B cell (primary cell): ENCODE measurements around the gene DDX24.

ENCODE experiments used
- CTCF ChIP-seq: fragments of 200-600 bp; IDR thresholded peaks from one replicate; pipeline ENCODE4 v1.8.0; 2022; ENCODE audit warnings: antibody characterized with exemption, mild to moderate bottlenecking
- EZH2 ChIP-seq: IDR thresholded peaks from 2 replicates; pipeline ENCODE4 v1.6.1; 2012; ENCODE audit warnings: borderline replicate concordance, low read depth, mild to moderate bottlenecking, moderate library complexity, low read length; ENCODE audit not compliant: insufficient read depth, poor library complexity, severe bottlenecking

- TF ChIP-seq CTCF, result no peak
- no peak for TF ChIP-seq EZH2
These were observed 35.7 kb upstream of the DDX24 start for GRCh38 chr14:94116701-94117100.
